Measurements from ENCODE around the gene LVRN. TPM values are rescaled to one million over a fixed set of nuclear protein-coding genes. Genes with fewer than 3 reads are reported as not detected.

LVRN gene
- polyA plus RNA-seq, 3 donors: not detected

GRCh38 chr5:115992848-115993350, 30.6 kb downstream of the LVRN start:
- Histone ChIP-seq H3K4me1 (ENCODE audit: control insufficient read depth in 1 of 2, insufficient read depth in 2 of 2, low read length in 2 of 2) (no peaks in the 10 kb centered on the region), H3K27ac (ENCODE audit: low read depth in 1 of 2, low read length in 2 of 2) (no peak overlapping the region), H3K9me3 (replicated peaks in 1 of 2; ENCODE audit: control insufficient read depth in 1 of 2, insufficient read depth in 1 of 2, low read length in 2 of 2) (no peaks in the 10 kb centered on the region), H3K79me2 (ENCODE audit: insufficient read depth, low read length) (no peaks in the 10 kb centered on the region), H2AFZ (ENCODE audit: insufficient read depth, low read depth, low read length, poor library complexity, severe bottlenecking) (no peak overlapping the region), H4K20me1 (ENCODE audit: insufficient read depth, low read length) (no peaks in the 10 kb centered on the region), H3K4me3 (replicated peaks in 1 of 3; ENCODE audit: low read depth in 2 of 3, low read length in 3 of 3) (no peak overlapping the region), H3K9ac (ENCODE audit: insufficient read depth, low read length, poor library complexity, severe bottlenecking) (no peak overlapping the region), H3K36me3 (replicated peaks in 1 of 2; ENCODE audit: control insufficient read depth in 1 of 2, insufficient read depth in 2 of 2, low read length in 2 of 2) (no peaks in the 10 kb centered on the region), H3K4me2 (replicated peaks; ENCODE audit: extremely low read depth, low read length, poor library complexity, severe bottlenecking) (no peak overlapping the region), H3K27me3 (ENCODE audit: control insufficient read depth in 2 of 2, insufficient read depth in 2 of 2, low read length in 2 of 2) (peaks cover 2 to 9% of the 10 kb centered on the region in 2 donors)
- intact Hi-C loops (cut with micrococcal nuclease): no loop called here
- Mint-ChIP-seq H3K4me3 (no peak overlapping the region), H3K27me3 (ENCODE audit: low read depth in 3 of 3) (peaks cover 2 to 16% (median 5%) of the 10 kb centered on the region in 3 donors), H3K36me3 (no peaks in the 10 kb centered on the region), H3K4me1 (no peaks in the 10 kb centered on the region), H3K9me3 (peaks cover 0 to 2% (median 0%) of the 10 kb centered on the region in 7 donors), H3K27ac (no peak overlapping the region)
- no CpG with 5 or more reads among the region's 5 CpGs for WGBS (ENCODE audit: insufficient coverage)
- TF ChIP-seq, protein P1, sequence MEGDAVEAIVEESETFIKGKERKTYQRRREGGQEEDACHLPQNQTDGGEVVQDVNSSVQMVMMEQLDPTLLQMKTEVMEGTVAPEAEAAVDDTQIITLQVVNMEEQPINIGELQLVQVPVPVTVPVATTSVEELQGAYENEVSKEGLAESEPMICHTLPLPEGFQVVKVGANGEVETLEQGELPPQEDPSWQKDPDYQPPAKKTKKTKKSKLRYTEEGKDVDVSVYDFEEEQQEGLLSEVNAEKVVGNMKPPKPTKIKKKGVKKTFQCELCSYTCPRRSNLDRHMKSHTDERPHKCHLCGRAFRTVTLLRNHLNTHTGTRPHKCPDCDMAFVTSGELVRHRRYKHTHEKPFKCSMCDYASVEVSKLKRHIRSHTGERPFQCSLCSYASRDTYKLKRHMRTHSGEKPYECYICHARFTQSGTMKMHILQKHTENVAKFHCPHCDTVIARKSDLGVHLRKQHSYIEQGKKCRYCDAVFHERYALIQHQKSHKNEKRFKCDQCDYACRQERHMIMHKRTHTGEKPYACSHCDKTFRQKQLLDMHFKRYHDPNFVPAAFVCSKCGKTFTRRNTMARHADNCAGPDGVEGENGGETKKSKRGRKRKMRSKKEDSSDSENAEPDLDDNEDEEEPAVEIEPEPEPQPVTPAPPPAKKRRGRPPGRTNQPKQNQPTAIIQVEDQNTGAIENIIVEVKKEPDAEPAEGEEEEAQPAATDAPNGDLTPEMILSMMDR (IDR thresholded peaks at IDR 0.05): no peak
- DNase-seq: no peak

DNA sequence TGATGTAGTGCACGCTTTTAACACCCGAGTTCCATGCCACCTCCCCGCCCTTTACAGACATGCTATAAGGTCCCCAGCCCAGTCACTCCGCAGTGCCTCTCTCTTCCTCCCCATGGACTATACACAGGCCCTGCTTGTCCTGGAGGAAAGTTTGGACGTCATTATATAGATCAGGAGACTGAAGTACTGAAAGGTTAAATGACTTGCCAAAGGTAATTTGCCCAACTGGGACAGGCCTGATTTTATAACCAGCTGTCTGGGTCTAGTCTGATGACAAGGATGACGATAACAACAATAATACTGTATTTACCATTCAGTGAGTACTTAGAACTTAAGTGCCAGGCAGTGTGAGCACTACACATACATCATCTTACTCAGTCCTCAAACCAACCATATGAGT, 33.1 kb downstream of the LVRN start:
- no peaks in the 10 kb centered on the region for H3K4me1 Mint-ChIP-seq
- Histone ChIP-seq H4K20me1 (ENCODE audit: insufficient read depth, low read length) (no peaks in the 10 kb centered on the region), H3K9ac (ENCODE audit: insufficient read depth, low read length, poor library complexity, severe bottlenecking) (no peak overlapping the region), H3K4me2 (replicated peaks; ENCODE audit: extremely low read depth, low read length, poor library complexity, severe bottlenecking) (no peak overlapping the region), H3K9me3 (replicated peaks in 1 of 2; ENCODE audit: control insufficient read depth in 1 of 2, insufficient read depth in 1 of 2, low read length in 2 of 2) (no peaks in the 10 kb centered on the region), H3K27ac (ENCODE audit: low read depth in 1 of 2, low read length in 2 of 2) (no peak overlapping the region), H3K79me2 (ENCODE audit: insufficient read depth, low read length) (no peaks in the 10 kb centered on the region), H3K36me3 (replicated peaks in 1 of 2; ENCODE audit: control insufficient read depth in 1 of 2, insufficient read depth in 2 of 2, low read length in 2 of 2) (no peaks in the 10 kb centered on the region), H3K4me3 (replicated peaks in 1 of 3; ENCODE audit: low read depth in 2 of 3, low read length in 3 of 3) (no peak overlapping the region), H3K4me1 (ENCODE audit: control insufficient read depth in 1 of 2, insufficient read depth in 2 of 2, low read length in 2 of 2) (no peaks in the 10 kb centered on the region), H3K27me3 (ENCODE audit: control insufficient read depth in 2 of 2, insufficient read depth in 2 of 2, low read length in 2 of 2) (peaks cover 2 to 9% of the 10 kb centered on the region in 2 donors), H2AFZ (ENCODE audit: insufficient read depth, low read depth, low read length, poor library complexity, severe bottlenecking) (no peak overlapping the region)
- no peak overlapping the region for H3K4me3 Mint-ChIP-seq
- H3K27ac Mint-ChIP-seq: no peak overlapping the region
- DNase-seq: no peak
- no peaks in the 10 kb centered on the region for H3K9me3 Mint-ChIP-seq
- 60% methylated on average over 2 of the region's 6 CpGs for WGBS (ENCODE audit: insufficient coverage)
- H3K36me3 Mint-ChIP-seq: no peaks in the 10 kb centered on the region
- TF ChIP-seq, protein P1 (IDR thresholded peaks at IDR 0.05): no peak
- intact Hi-C loops (cut with micrococcal nuclease): no loop called here
- H3K27me3 Mint-ChIP-seq (ENCODE audit: low read depth in 3 of 3): peaks cover 2 to 16% (median 5%) of the 10 kb centered on the region in 3 donors
